Stimulated activated CD8-positive, alpha-beta memory T cell treated with anti-CD3 and anti-CD28 coated beads, Interleukin-15, amount 100 ng/mL, for 1 hour (primary cell): ENCODE measurements around the gene CDKN1C.

ENCODE experiments used
- DNase-seq: peaks from one replicate; pipeline ENCODE4 v3.0.0-alpha.2; 2020; ENCODE audit warnings: low read depth

The CDKN1C gene

DNA sequence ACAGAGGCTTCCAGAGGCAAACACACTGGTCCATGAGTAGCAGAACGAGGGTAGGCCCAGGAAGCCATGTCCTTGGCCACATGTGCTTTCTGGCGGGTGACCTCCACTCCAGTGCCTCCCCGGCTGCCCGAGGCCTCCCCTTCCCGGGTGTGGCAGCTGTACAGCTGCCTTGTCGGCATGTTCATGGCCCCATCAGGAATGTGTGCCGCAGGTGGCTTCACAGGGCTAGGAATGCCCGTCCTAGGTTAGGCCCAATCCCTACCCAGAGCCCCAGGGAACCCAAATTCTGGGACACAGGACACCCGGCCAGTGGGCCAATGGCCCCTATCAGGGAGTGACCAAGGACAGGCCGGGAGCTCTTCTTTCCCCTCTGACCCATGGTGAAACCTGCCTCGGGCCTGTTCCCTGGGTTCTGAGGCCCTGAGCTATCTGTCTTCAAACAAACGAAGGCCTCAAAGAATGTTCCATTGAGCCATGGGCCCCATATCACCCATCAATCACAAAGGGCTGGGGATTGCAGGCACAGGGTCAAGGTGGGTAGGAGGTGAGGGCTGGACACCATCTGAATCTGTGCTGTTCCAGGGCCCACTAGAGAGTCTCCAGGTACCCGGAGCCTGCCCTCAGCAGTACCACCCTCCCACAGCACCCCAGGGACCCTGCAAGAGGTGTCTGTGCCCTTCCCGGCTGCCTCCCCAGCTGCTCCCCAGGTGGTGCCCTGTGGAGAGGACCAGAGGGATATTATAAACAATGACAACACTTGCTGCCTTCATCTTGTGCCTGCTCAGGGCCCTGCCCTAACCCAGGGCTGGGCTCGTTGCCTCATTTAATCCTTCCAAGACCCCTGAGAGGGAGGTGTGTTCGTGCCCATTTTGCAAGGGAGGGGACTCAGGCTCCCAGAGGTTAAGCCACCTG is 4.0 kb upstream of the CDKN1C start:
- DNase-seq, result no peak

DNA sequence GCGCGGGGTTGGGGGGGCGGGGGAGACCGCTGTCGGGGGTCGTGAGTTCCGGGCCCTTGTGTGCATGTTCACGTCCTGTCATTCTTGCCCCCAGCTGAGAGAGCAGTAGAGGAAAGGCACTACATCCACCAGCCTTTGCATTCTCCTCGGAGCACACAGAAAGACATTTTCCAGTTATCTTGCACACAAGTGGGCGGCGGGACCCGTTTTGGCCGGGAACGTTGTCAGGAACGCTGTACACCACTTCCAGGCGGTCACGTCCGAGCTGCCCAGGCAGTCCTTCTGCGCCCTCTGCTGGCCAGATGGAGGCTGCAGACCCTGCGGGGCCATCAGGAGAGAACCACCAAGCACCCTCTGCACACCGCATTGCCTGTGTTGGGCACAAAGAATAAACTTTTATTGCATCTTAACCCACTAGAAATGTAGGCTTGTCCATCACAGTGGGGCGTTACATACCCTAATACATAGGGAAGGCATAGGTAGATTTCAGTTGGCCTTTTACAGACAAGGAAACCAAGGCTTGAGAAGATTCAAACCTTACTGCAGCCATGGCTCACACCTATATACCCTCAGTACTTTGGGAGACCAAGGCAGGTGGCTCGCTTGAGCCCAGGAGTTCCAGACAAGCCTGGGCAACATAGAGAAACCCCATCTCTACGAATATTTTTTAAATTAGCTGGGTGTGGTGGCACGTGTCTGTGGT is 2.8 kb upstream of the CDKN1C start:
- DNase-seq, result peak; percentile 83

DNA sequence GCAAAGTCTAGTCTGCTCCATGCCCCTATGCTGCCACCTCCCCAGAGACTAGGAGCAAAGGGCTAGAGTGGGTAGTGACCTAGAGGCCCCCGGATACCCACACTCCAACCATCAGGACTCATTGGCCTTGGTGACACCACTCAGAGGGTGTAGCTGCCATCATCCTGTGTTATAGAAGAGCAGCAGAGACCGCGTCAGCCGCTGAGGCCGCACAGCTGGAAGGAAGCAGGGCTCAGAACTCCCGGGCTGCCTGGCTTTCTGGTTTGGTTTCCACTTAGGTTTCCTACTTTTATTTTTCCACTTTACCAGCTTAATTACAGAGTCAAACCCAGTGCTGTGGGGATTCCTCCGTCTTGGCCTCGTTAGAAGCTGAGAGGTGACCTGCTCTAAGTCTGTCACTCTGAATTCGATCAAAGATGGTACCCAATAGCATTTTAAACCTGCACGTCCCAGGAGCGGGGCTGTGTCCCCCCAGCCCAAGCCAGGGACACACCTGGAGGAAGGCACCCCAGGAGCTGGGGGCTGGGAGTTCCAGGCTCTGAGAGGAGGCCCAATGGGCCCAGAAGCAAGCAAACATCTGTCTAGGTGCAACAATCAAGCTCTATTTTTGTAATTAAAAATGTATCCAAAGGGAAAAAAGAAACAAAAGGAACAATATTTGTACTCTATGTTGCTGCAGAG is 2.1 kb upstream of the CDKN1C start:
- DNase-seq, result no peak

DNA sequence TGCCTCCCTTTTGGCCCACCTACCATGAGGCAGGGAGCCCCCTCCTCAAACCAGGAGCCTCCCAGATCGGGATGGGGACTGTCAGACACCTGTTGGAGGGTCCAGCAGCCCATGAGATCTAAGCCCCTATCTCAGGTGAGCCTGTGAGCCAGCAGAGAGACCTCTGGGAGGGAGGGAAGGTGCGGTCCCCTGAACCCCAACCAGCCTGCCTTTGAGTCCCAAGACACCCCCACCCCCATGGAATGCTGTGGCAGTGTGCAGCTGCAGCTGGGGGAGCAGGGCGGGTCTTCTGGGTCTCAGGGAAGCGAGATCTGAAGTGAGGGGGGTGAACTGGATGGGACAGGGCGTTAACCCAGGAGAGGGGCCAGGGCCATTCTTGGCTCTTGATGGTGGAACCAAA is 1.4 kb upstream of the CDKN1C start:
- DNase-seq, result no peak

DNA sequence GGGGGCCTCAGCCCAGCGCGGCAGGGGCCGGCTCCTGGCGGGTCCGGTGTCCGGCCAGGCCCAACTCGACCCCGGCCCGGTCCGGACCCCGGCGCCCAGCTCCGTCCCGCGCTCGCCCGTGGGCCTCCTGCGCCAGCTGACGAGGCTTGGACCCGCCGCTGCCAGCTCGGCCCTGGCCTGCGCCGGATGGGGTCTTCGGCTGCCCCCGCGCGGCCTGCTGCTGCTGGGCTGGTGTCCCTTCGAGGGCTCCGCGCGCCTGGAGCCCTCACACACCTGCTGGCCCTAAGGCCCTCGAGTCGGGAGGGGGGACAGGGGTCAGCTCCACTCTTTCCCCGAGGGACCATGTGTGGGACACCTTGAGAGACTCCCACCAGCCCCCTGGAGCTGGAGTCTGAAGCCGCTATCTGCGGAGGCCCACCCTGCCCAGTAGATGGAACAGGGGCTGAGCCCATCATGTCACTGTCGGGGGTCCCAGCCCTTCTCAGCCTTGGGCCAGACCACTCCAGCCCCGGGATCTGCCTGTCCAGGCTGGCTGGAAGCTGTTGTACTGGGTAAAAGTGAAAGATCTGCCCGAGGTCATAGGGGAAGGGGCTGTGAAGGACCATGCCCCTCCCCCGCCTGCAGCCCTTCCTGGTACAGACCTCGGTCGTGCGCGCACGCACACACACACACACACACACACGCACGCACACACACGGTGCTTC is 768 bp upstream of the CDKN1C start:
- DNase-seq, result no peak

DNA sequence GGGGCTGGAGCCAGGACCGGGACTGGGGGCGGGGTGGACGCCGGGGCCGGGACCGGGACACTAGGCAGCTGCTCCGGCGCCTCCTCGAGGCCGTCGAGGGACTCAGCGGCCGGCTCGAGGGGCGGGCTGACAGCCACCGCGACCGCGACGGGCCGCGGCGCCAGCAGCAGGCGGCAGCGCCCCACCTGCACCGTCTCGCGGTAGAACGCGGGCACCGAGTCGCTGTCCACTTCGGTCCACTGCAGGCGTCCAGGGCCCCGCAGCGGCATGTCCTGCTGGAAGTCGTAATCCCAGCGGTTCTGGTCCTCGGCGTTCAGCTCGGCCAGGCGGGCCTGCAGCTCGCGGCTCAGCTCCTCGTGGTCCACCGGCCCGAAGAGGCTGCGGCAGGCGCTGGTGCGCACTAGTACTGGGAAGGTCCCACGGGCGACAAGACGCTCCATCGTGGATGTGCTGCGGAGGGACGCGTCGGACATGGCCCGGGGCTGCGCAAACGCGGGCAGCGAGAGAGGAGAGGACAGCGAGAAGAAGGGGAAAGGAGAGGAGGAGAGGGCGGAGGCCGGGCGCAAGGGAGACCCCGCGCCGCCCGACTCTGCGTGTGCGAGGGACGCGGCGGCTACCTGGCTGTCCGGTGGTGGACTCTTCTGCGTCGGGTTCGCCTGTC is 428 bp downstream of the CDKN1C start:
- DNase-seq, result no peak

DNA sequence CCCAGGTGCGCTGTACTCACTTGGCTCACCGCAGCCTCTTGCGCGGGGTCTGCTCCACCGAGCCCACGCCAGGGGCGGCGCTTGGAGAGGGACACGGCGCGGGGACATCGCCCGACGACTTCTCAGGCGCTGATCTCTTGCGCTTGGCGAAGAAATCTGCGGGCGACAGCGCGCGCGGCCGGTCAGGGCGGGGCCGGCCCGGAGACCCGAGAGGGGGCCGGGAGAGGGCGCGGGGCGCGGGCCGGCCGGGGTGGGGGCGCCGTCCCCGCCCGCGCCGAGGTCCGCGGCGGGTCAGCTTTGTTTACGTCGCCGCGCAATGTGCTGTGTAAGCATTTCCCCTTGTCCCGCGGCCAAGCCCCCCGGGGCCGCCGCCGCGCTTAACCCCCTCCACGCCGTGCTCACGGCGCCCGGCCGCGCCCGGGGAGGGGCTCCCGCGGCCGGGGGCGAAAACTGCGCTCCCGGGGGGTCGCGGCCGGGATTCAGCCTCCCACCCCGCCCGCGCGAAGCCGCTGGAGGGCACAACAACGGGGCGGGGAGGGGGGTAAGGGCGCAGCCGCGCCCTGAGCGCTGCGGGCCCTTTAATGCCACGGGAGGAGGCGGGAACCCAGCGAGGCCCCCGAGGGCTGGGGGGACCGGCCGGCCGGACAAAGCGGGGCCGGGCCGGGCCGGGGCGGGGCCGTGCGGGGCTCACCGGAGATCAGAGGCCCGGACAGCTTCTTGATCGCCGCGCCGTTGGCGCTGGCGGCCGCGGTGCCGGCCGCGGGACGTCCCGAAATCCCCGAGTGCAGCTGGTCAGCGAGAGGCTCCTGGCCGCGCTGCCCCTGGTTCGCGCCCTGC is 1.4 kb downstream of the CDKN1C start:
- DNase-seq, result no peak

DNA sequence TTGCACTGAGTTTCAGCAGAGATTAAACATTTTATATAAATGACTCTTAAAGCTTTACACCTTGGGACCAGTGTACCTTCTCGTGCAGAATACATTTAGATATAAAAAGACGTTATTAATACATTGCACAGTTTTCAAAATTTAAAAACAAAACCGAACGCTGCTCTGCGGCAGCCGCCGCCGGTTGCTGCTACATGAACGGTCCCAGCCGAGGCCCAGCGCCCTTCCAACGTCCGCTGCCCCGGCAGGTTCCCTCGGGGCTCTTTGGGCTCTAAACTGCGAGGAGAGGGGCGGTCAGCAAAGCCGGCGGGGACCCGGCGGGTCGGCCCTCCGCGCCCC is 2.0 kb downstream of the CDKN1C start:
- no peak for DNase-seq

DNA sequence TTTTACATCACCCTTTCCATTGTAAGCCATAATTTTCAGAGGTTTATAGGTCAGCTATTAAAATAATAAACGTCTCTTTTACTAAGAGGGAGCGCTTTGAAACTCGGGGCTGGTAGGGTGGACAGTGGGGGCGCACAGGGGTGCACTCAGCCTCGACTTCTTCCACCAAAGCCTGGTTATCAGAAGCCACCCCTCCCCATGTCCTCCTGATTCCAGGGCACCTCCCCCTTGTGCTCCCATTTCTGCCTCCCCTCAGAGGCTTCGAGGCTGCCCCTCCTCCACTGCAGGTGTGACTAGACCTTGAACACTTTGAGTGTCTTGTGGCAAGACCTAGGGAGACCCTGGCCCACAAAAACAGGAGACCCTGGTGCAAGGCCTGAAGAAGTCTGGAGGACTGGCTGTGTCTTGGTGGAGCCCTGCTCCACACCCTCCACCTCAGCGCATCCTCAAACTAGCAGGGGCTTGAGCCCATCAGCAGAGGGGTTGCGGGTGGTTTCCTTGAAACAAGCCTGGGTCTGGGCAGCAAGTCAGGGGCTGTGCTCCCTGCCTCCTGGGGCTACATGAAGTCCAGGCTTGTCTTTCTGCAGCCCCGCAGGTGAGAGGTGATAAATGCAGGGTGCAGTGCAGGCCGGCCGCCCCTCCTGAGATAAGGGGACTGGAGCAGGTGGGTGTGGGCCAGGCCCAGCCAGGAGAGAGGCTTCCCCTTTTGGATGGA is 3.0 kb downstream of the CDKN1C start:
- DNase-seq, result no peak

DNA sequence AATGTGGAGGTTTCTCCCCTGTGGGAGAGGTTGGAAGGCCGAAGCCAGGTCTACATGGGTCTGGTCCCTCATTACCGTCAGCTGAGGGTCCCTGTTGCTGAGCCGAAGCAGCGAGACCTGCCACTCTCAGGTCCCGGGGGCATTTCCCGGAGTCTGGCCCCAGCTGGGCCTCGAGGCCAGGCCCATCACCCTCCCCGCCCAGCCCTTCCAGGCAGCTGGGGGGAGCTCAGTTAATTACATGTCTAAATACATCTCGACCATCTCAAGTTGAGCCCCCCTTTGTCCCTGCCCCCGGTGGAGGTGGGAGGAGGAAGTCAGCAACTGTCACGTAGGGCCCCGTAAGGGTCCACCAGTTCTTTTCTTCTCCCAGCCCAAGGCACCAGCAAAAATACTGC is 3.6 kb downstream of the CDKN1C start:
- DNase-seq, result no peak

DNA sequence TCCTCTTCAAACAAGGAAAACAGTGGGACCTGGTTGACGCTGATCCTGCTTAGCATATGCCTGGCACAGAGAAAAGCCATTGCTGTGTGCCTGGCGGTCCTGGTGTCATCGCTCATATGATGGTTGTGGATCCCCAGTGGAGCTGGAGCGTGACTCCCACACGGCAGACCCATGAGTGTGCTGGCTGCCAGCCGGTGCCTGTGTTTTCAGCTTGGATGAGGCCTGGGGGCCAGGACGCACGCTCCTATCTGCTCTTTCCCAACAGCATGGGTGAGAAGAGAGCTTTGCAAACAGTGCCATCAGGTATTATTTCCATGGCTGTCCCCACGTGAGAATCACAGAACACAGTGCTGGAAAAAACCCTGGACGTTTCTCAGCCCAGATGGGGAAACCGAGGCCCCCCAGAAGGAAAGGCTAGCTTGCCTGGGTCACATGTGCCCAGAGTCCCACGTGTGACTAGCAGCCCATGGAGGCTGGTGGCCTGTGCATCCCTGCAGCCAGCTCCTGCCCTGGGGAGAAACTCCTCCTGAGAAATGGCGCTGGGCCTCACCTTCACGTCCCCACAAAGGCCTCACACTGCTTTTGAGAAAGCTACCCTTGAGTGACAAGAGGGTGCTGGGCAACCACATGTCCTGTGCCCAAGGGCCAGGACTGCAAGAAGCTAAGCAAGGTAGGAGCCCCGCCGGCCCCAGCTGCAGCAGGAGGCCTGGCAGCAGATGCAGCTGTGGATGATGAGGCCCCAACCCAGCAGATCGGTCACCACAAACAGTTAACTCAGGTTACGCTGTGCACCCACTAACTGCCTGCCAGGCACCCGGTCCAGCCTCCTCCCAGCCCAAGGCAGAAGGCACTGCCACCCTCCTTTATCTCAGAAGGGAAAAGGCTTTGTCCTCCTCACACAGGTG is 4.2 kb downstream of the CDKN1C start:
- DNase-seq, result no peak

DNA sequence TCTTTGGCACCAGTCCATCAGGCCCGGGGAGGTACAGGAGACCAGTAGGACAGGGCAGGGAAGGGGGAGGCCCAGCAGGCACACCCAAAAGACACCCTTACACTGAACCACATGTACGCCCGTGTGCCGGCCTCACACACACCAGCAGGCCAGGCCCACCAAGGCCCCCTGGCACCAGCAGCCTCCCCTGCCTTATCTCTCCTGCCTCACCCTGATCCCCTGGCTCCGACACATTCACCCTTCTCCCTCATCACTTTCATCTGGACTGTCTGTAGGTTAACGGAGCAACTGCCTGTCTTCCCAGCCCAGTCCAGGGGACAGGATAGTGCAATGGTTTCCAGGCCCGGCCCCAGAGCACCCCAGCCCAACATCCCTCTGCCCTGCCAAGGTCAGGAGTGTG is 4.9 kb downstream of the CDKN1C start:
- DNase-seq, result no peak

DNA sequence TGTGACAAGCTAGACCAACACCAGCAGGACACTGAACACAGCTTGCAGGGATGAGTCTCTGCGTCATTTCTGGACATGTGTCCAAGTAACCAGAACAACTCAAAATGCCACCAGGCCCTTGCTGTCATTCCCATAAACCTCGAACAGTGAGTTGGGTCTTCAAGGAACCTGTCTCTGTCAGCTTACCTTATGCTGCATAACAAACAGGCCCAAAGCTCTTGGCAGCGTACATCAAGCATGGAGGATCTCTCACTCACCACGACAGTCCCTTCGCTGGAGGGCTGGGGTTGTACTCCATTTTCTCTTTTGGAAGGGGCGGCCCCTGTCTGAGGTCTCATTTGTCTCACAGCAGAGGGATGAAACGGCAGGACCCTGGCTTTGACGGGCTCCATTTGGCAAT is 6.8 kb downstream of the CDKN1C start:
- DNase-seq, result no peak

DNA sequence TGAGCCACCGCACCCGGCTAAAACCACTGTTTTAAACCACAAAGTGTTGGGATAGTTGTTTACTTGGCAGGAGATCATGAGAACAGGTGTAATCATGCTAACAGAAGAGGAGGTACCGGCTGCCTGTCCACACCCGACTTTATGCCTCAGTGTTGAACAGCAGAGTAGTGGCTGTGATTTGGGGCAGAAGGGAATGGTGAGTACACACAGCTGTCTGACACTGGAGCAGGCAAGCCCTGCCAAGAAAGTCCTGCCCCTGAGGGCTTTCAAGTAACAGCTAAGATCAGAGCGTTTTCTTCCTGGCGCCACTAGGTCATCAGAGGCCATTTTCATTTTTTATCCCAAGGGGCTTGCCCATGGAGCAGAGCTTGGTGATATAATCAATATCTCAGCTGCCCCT is 8.1 kb downstream of the CDKN1C start:
- no peak for DNase-seq

DNA sequence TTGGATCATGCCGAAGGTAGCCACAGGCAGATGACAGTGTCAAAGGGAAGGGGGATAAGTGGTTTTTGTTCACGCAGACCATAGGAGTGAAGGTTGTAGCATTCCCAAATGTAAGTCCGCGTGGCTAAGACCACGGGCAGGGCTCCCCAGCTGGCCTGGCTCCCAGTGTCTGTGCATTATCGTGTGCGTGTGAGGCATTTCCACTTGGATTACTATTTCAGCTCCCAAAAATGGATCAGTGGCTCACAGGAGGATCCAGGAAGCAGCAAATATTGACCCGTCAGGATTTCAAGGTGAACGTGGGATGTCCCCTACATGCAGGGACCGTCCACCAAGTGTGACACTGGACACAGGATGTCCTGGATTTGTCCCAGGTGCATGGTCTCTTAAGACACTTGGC is 10.6 kb downstream of the CDKN1C start:
- DNase-seq, result no peak

DNA sequence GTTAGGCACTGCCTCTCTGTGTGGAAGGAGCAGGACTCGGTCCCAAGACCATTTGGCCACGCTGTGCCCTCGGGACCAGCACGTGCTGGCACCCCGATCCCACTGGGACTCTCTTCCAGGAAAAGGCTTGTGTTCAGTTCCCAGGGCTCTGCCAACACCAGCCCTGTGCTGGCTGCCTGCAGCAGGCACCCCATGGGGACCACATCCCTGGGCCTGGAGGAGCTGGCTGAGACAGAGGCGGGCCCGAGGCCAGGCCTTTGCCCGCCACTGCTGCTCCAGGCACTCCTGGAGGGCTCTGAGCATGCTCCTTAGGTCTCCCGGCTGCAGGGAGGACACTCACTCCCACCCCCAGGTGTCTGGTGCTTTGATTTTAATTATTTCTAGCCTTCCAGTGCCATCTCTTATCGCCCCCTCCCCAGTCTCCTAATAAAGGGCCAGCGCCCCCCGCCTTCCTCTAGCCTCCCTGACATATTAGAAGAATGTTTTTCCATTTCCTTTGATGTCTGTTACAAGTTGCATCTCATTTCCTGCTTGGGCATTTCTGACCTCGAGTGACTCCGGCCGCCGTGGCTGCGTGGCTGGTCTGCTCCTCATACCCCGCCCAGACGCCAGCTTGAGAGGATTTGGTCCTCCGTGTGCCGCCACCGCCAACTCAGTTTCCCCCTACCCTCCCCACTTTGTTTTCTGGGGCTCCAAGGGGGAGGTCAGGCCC is 14.4 kb downstream of the CDKN1C start:
- DNase-seq, result no peak

DNA sequence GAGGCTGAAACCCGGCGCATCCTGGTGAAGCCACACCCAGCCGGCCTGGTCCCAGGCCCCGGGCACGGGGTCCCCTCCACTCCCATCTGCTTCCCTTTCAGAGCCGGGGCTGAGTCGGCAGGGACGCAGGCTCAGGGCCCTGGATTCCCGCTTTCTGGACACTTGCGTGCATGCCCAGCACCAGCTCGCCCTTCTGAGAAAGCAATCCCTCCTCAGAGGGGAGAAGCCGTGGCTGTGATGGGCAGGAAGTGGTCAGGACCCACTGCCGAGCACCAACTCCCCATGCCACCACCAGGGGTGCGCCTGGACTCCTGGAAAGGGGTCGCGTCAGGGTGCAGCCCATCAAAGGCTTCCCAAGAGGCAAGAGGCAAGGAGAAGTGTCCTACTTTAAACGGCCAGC is 15.1 kb downstream of the CDKN1C start:
- no peak for DNase-seq

DNA sequence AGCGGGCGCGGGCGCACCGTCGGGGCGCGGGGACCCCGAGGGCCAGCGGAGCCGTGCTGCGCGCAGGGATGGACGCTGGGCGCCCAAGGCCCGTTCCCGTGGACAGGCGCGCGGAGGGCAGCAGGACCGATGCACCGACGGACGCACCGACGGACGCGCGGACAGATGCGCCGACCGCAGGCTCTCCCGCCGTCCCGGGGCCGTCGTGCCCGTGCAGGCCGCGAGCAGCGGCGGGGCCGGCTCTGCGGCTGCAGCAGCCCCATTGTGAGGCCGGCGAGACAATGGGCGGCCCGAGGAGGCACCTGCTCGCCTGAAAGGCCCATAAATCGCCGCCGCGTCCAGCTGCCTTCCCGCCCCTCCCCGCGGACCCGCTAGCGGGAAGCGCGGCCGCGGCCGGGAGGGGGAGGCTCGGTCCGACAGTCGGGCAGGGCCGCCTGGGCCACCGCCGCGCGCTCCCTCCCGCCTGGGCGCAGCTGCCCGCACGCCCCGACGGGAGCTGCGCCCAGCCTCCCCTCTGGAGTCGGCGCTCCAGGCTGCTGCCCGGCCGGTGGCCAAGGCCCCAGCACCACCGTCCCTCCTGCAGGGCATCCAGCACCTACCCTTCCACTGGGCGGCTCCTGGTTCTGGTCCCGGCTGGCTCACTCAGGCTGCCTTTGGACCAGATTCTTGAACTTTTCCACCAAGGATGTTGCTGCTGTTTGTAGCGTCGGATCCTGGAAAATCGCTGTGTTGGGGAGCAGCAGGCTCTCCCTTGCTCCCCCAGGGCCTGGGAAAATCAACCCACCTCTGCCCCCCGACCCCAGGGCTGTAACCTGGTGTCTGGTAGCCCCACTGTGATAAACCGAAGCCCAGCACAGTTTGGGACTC is 15.8 kb downstream of the CDKN1C start:
- no peak for DNase-seq
